Gastrocnemius medialis (tissue), 4 donors: ENCODE data around the gene UBASH3B. TPM values are rescaled to one million over a fixed set of nuclear protein-coding genes. Genes with fewer than 3 reads are reported as not detected.

Experiments used
- ATAC-seq, 2 donors: fragments of 150-250 bp; one replicate each; pipeline ENCODE4 v1.9.1; 2016
- DNase-seq, 2 donors: peaks; one replicate each; pipeline ENCODE4 v3.0.0-alpha.2; 2019
- H3K27ac ChIP-seq, 4 donors: fragments of 200-600 bp; sonication (generic); 1 replicate in 1 of 4; 2 replicates in 3 of 4; pipeline ENCODE4 v1.5.1; 2016 to 2018; ENCODE audit warnings: mild to moderate bottlenecking in 2 of 4, moderate library complexity in 1 of 4
- H3K27me3 ChIP-seq, 3 donors: fragments of 200-600 bp; sonication (generic) in 2 of 3; 1 replicate in 1 of 3; 2 replicates in 2 of 3; pipeline versions ENCODE4 v1.5.1 to v1.6.0; 2016 to 2019; ENCODE audit warnings: mild to moderate bottlenecking in 1 of 3, moderate library complexity in 1 of 3
- H3K36me3 ChIP-seq, 2 donors: fragments of 200-600 bp; sonication (generic) in 1 of 2; one replicate each; pipeline ENCODE4 v1.5.1; 2017 to 2018
- H3K4me1 ChIP-seq, 2 donors: fragments of 200-600 bp; sonication (generic) in 1 of 2; one replicate each; pipeline ENCODE4 v1.5.1; 2016 to 2017; ENCODE audit warnings: mild to moderate bottlenecking in 2 of 2
- H3K4me3 ChIP-seq, 4 donors: fragments of 200-600 bp; sonication (generic) in 3 of 4; 1 replicate in 1 of 4; 2 replicates in 3 of 4; pipeline ENCODE4 v1.5.1; 2016 to 2019; ENCODE audit warnings: mild to moderate bottlenecking in 2 of 4
- H3K9me3 ChIP-seq, 3 donors: fragments of 200-600 bp; sonication (generic) in 2 of 3; 1 replicate in 1 of 3; 2 replicates in 2 of 3; pipeline ENCODE4 v1.5.1; 2016 to 2019
- CTCF ChIP-seq, 5 experiments: fragments of 450-650 bp in 3 of 5; fragments of 200-600 bp in 2 of 5; sonication (generic) in 2 of 5; IDR thresholded peaks in 4 of 5; conservative IDR thresholded peaks in 1 of 5; 1 replicate in 4 of 5; 2 replicates in 1 of 5; pipeline ENCODE4 v1.5.1; 2016 to 2019; ENCODE audit warnings: antibody characterized with exemption in 5 of 5, mild to moderate bottlenecking in 3 of 5, moderate library complexity in 3 of 5
- POLR2A ChIP-seq, 2 donors: fragments of 450-650 bp; IDR thresholded peaks; one replicate each; pipeline ENCODE4 v1.6.1; 2017; ENCODE audit warnings: antibody characterized with exemption in 2 of 2, mild to moderate bottlenecking in 2 of 2, moderate library complexity in 2 of 2
- in situ Hi-C, 4 donors: fragments of 200-750 bp; cut with MboI; loops; one replicate each; pipeline versions ENCODE4 v1.15.0 to v1.8.0; 2017; ENCODE audit warnings: low sequenced_read_pairs in 4 of 4
- intact Hi-C: fragments of 100-400 bp; cut with DNase I; formaldehyde crosslinking; loops from one replicate; pipeline ENCODE4 v1.15.1; 2023; ENCODE audit warnings: low total_unique reads
- total RNA-seq, 4 donors: library from RNA; depleted of rRNA; stranded (reverse); fragments of >200 nt; gene quantifications; one replicate each; pipeline versions ENCODE4 v1.1.0 to v1.2.3, GENCODE V29; 2016

The UBASH3B gene
- total RNA-seq, 4 donors from 2014 or later = 0.32 to 2.9 (median 0.87) TPM

GRCh38 chr11:122788781-122789535 lies 133.4 kb downstream of the UBASH3B start:
- no peaks in the 10 kb centered on the region for H3K36me3 ChIP-seq
- intact Hi-C loops = no loop called here
- in situ Hi-C loops = loop anchor here in 1 of 4 donors (10.0 kb wide), 1 partner anchor 154 kb away; no protein-coding TSS in a partner anchor

GRCh38 chr11:122789907-122790306 lies 134.4 kb downstream of the UBASH3B start:
- H3K27ac ChIP-seq = no peak overlapping the region
- no peaks in the 10 kb centered on the region for H3K27me3 ChIP-seq
- no peak for ATAC-seq
- TF ChIP-seq CTCF (IDR thresholded peaks at IDR 0.05 in 4 of 5, conservative IDR thresholded peaks at IDR 0.05 in 1 of 5) (no peak), POLR2A (IDR thresholded peaks at IDR 0.05) (no peak)
- in situ Hi-C loops = loop anchor here in 1 of 4 donors (10.0 kb wide), 2 partner anchors 65 to 155 kb away; no protein-coding TSS in a partner anchor
- peaks cover 5 to 8% of the 10 kb centered on the region in 2 donors for H3K4me1 ChIP-seq
- no peaks in the 10 kb centered on the region for H3K9me3 ChIP-seq
- no peak overlapping the region for H3K4me3 ChIP-seq
- no peak for DNase-seq
- intact Hi-C loops = loop anchor here (10.0 kb wide), 1 partner anchor 65 kb away; no protein-coding TSS in a partner anchor
- no peaks in the 10 kb centered on the region for H3K36me3 ChIP-seq

More at GRCh38 chr11:122788781-122789535, 133.4 kb downstream of the UBASH3B start:
- DNase-seq = no peak
- H3K9me3 ChIP-seq = no peaks in the 10 kb centered on the region
- ATAC-seq = no peak
- no peaks in the 10 kb centered on the region for H3K27me3 ChIP-seq
- H3K27ac ChIP-seq = no peak overlapping the region
- TF ChIP-seq CTCF (IDR thresholded peaks at IDR 0.05 in 4 of 5, conservative IDR thresholded peaks at IDR 0.05 in 1 of 5) (no peak), POLR2A (IDR thresholded peaks at IDR 0.05) (no peak)
- H3K4me1 ChIP-seq = peaks cover 11 to 15% of the 10 kb centered on the region in 2 donors
- no peak overlapping the region for H3K4me3 ChIP-seq

GRCh38 chr11:122791411-122791810 lies 135.9 kb downstream of the UBASH3B start:
- in situ Hi-C loops = loop anchor here in 1 of 4 donors (10.0 kb wide), 1 partner anchor 63 kb away; no protein-coding TSS in a partner anchor
- DNase-seq (no peak), ATAC-seq (no peak)
- Histone ChIP-seq H3K4me3 (no peak overlapping the region), H3K27me3 (no peaks in the 10 kb centered on the region), H3K4me1 (no peaks in the 10 kb centered on the region), H3K9me3 (no peaks in the 10 kb centered on the region), H3K27ac (no peak overlapping the region), H3K36me3 (no peaks in the 10 kb centered on the region)
- intact Hi-C loops = loop anchor here (10.0 kb wide), 1 partner anchor 63 kb away; no protein-coding TSS in a partner anchor
- TF ChIP-seq CTCF (IDR thresholded peaks at IDR 0.05 in 4 of 5, conservative IDR thresholded peaks at IDR 0.05 in 1 of 5) = no peak
- no peak for TF ChIP-seq POLR2A (IDR thresholded peaks at IDR 0.05)

- DNase-seq = no peak
- H3K9me3 ChIP-seq = no peaks in the 10 kb centered on the region
- no peaks in the 10 kb centered on the region for H3K36me3 ChIP-seq
- intact Hi-C loops = loop anchor here (10.0 kb wide), 1 partner anchor 63 kb away; no protein-coding TSS in a partner anchor
- H3K27me3 ChIP-seq = no peaks in the 10 kb centered on the region
- no peak for TF ChIP-seq POLR2A (IDR thresholded peaks at IDR 0.05)
- TF ChIP-seq CTCF (IDR thresholded peaks at IDR 0.05 in 4 of 5, conservative IDR thresholded peaks at IDR 0.05 in 1 of 5) = no peak
- H3K27ac ChIP-seq = no peak overlapping the region
- in situ Hi-C loops = loop anchor here in 1 of 4 donors (10.0 kb wide), 1 partner anchor 63 kb away; no protein-coding TSS in a partner anchor
- H3K4me3 ChIP-seq = no peak overlapping the region
- H3K4me1 ChIP-seq = no peaks in the 10 kb centered on the region
- no peak for ATAC-seq
These were observed 136.3 kb downstream of the UBASH3B start for GRCh38 chr11:122791836-122792235.
